22Rv1 (cell line): Measurements from ENCODE around the gene SLFNL1.

Experiments used
- H3K27ac ChIP-seq: fragments of 450-650 bp; 2 replicates; pipeline ENCODE4 v1.5.1; 2017
- CTCF ChIP-seq: fragments of 450-650 bp; IDR thresholded peaks from 2 replicates; pipeline ENCODE4 v1.5.1; 2017; ENCODE audit warnings: mild to moderate bottlenecking
- ZFX ChIP-seq: fragments of 450-650 bp; IDR thresholded peaks from 2 replicates; pipeline ENCODE4 v1.6.1; 2017; ENCODE audit warnings: antibody characterized with exemption, borderline replicate concordance

SLFNL1 gene

DNA sequence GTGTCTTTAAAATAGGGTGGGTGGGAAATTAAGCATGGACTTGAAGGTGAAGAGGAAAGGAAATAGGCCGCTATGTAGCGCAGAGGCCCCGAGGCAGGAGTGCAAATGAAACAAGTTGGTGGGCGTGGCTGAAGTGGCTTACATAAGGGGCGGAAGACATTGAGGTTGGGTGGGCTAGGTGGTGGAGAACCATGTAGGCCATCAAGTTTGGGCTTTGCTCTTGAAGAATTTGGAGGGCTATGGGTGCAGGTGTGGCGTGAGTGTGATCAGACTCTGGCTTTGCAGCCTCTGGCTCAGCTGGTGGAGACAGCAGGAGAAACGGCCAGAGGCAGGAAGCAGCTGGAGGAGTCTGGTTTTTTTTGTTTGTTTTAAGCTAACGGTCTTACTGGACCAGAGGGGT lies 6.7 kb downstream of the SLFNL1 start:
- no peak overlapping the region for H3K27ac ChIP-seq
- TF ChIP-seq ZFX (no peak), CTCF (no peak)

DNA sequence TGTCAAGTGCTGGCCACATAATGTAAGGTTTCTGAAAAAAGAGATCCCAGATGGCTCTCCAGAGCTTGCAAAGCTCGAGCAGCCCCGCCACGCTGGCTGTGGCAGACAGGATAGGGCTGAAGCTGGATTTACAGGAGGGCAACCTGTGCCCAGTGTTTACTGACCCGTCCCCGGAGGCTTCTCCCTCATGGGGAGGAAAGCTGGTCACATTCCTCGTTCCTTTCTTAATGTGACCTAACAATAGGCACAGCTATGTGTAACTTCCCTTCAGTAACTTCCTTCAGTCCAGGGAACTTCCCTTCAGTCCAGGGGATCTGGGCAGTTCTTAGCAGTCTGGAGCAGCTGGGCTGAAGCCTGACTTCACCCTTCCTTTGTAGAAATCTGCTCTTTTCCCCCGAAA lies 7.7 kb downstream of the SLFNL1 start:
- no peak overlapping the region for H3K27ac ChIP-seq
- TF ChIP-seq CTCF, result no peak
- no peak for TF ChIP-seq ZFX

DNA sequence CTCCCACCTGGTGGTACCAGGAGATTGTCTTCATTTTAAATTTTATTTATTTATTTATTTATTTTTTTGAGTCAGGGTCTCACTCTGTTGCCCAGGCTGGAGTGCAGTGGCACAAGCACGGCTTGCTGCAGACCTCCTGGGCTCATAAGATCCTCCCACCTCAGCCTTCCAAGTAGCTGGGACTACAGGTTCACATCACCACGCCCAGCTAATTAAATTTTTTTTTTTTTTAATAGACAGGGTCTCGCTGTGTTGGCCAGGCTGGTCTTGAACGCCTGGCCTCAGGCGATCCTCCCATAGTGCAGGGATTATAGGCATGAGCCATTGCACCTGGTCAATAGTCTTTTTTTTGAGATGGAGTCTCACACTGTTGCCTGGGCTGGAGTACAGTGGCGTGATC lies 8.5 kb downstream of the SLFNL1 start:
- H3K27ac ChIP-seq, result no peak overlapping the region
- TF ChIP-seq ZFX (no peak), CTCF (no peak)

- TF ChIP-seq ZFX (no peak), CTCF (no peak)
- H3K27ac ChIP-seq, result no peak overlapping the region
Observed at GRCh38 chr1:41010345-41010744, 11.2 kb downstream of the SLFNL1 start.

DNA sequence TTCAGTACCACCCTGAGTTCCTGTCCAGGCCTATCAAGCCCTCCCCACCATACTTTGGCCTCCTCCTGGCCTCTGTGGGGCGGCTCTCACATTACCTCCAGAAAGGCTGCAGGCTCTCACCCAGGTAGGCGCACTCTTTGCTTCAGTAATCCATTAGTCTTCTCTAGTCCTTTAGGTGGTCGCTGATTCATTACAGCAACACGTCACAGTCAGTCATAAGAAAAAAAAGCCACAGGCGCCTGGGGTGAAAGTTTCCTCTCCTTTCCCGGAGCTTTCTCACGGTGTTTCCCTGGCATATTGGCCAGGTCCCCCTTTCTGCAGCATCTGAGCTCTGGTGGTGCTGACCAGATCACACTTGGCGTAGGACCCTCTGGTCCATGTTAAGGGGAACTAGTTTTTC lies 12.1 kb downstream of the SLFNL1 start:
- no peak overlapping the region for H3K27ac ChIP-seq

GRCh38 chr1:41006942-41007865 lies 14.3 kb downstream of the SLFNL1 start:
- TF ChIP-seq ZFX (no peak), CTCF (no peak)
- no peak overlapping the region for H3K27ac ChIP-seq

More for the DNA sequence above, 12.1 kb downstream of the SLFNL1 start:
- TF ChIP-seq CTCF (no peak), ZFX (no peak)

DNA sequence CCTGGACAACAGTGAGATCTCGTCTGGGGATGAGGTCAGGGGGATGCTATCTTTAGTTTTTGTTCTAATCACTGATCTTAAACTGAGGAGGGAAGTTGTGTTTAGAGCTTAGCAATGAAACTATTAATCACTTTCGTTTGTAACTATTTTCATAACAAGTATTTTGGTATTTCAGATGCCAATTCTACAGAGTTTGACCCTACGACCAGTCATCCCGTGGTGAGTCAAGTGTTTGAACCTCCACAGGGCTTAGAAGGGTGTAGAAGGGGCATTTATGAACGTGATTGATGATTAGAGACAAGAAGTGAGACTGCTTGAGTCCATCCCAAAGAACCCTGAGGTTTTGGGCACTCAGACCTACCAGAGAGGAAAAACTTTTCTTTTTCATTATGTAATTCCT lies 15.6 kb downstream of the SLFNL1 start:
- TF ChIP-seq CTCF, result no peak
- no peak for TF ChIP-seq ZFX
- H3K27ac ChIP-seq, result no peak overlapping the region
